ENCODE results near the gene CCDC70.
"Not testable (repeated sequence)": the region's sequence is repeated elsewhere in the genome, so short reads cannot be mapped to it uniquely, and the experiment has no call there.

CCDC70 gene

GRCh38 chr13:51861723-51862300 lies at the start of gene CCDC70:
TSS of gene CCDC70 (plus strand) at chr13:51861969. CDS start at chr13:51865412, 3,443 bp downstream.
- DNase-seq = no peak

DNA sequence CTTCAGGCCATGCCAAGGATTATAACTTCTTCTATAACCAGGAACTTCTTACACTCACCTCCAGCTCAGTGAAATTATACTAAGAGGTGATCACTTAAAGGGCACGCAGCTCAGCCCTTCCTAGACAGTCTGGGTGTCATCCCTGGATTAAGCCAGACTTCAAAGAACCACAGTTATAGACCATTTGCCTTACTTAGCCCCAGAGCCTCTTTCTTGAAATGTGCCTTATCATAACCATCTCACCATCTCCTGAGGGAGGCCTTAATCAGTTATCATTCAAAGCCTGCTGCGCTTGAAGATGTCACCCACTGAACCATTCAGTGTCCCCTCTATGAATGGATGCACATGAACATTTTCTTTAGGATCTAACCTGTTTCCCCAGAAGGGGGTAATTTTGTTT lies 47.7 kb upstream of the CCDC70 start:
- no peak for DNase-seq

DNA sequence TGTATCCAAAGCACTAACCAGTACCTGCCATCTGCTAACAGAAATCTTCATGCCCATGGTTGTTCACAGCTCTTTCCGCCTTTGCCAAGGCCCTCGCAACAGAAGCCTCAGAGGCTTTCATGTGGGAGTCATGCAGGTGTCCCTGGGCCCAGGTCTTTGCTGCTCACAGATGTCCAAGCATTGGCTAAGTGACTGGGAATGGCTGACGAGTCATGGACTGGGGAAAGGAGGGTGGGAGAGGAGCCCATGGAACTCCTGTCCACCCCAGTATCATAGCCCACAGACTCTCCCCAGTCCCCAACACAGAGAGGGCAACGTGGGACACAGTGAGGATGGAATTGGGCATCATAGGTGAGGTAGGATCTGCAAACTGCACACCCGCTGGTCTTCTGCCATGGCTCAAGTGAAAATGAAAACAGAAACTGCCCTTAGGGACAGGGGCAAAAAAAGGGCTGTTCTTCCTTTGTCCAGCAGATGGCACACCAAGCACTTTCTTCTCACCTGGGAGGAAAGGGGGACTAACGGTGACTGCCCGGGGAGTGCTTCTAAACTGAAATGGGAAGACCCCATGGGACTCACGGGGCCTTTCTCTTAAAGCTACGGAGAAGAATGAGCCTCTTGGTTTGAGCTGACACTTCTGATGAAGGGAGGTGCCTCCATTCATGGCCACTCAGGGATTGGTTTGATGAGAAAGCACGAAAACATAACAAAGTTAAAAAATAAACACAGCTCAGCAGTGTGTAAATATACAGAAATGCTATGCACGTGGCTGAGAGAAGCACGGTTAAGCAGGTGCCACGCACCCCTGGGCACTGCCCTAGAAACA lies 46.7 kb upstream of the CCDC70 start:
- peak; percentile 58 for DNase-seq

GRCh38 chr13:51815848-51816247 lies 45.9 kb upstream of the CCDC70 start:
- no peak for DNase-seq

- DNase-seq = no peak
These were observed 45.0 kb upstream of the CCDC70 start for GRCh38 chr13:51816604-51817249.

GRCh38 chr13:51817717-51818116 lies 44.1 kb upstream of the CCDC70 start:
- DNase-seq = no peak

DNA sequence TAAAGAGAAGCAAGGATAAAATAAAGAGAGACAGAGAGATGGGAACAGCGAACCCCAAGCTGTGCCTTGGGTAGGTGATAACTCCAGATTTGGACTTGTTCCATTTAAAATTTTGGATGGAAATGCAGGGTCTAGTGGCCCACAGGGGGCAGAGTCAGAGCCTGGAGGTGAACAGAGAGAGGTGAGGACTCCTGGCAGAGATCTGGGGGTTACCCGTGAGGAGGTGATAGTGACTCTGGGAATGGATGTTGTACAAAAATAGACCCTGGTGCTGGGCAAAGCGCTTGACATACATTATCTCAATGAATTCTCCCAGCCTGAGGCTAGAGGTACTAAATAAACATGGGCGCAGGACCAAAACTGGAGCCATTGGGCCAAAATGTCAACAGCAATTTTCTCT lies 43.5 kb upstream of the CCDC70 start:
- DNase-seq = no peak

- no peak for DNase-seq
These were observed 42.8 kb upstream of the CCDC70 start for GRCh38 chr13:51818781-51819511.

- DNase-seq = no peak
These were observed 42.2 kb upstream of the CCDC70 start for GRCh38 chr13:51819544-51819943.

DNA sequence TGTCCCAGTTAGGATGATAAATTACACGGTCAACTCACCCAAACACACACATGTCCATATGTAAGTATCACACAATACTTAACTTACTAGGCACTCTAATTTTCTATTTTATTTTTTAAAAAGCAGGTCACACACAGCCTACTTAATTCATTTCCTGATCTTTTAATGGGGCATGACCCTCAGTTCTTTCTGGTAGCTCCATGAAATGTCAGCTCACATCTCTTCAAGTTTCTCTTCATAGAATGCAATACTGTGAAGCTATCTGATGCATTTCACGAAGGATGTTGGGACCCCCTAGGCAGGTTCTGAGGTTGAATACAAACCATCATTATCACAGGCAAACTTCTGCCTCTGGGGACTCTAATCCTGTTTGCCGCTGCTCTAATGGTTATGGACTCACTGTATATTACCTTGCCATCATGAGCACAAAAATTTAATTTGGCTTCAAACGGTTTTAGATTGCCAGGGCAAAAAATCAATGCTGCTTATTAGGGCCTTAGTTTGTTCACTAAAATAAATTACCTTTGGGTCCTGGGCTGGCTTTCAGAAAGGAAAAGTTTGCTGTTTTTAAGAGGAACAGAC lies 41.7 kb upstream of the CCDC70 start:
- no peak for DNase-seq

GRCh38 chr13:51821606-51822005 lies 40.2 kb upstream of the CCDC70 start:
- DNase-seq = no peak

DNA sequence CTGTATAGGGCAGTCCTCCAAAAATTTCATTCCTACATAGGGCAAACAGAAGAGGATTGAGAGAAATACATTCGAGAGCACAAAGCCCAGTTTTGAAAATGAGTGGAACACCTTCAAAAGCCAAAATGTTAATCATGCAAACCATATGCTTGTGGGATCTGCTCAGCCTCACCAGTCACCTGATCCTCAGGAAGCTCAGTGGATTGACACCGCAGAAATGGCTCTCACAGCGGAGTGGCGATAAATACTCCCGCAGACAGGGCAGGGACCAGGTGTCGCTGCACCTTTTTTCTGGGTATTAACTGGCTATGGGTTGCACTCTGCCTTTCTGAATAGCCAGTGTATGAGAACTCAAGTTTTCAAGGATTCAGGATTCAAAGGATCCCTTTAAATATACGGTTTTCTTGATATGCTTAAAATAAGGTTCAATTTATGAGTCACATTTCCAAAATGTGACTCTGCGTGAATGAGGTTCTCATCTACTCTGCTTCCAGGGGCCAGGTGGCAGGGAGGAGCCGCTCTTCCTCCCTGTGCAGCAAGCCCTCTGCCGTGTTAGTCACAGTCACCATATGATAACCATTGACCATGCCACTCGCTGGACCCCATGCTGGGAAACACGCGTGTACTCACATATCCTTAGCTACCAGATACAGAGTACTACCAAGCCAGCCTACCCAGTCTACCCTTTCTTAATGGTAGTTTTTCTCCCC lies 39.5 kb upstream of the CCDC70 start:
- DNase-seq = no peak

DNA sequence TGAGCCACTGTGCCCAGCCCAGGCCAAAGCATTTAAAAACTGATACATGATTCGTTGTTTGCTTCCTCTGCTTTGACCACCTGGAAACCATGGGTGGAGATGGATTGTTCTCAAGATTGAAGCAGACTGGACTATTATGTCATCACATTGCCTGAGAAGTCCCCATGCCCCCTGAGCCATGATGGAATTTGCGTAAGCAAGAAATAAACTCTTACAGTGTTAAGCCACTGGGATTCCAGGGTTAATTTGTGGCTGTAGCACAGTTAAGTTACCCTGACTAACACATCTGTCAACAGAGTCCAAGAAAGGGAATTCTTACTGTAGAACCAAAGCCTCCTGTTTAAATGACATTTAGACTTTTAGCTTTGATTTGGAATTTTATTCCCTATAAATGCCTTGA lies 38.4 kb upstream of the CCDC70 start:
- no peak for DNase-seq

- DNase-seq = no peak
These were observed 37.9 kb upstream of the CCDC70 start for GRCh38 chr13:51823863-51824262.

- DNase-seq = not testable (repeated sequence)
These were observed 37.1 kb upstream of the CCDC70 start for GRCh38 chr13:51824712-51825111.

DNA sequence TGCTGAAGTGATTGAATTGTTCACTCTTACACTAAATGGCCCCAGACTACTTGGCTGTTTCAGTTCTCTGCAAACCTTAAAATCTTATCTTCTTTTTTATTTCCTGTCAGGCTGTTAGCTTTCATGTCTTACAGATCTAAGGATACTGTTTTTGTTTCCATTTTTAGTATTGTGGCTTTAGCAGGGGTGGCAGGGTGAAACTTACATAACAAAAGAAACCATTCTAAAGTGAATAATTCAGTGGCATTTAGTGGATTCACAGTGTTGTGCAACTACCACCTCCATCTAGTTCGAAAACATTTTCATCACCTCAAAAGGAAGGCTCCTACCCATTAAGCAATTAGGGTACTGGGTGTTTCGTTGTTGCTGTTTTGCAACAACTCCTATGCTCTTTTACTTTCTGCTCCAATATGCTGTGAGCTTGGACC lies 36.6 kb upstream of the CCDC70 start:
- no peak for DNase-seq

GRCh38 chr13:51825681-51826254 lies 36.0 kb upstream of the CCDC70 start:
- no peak for DNase-seq

DNA sequence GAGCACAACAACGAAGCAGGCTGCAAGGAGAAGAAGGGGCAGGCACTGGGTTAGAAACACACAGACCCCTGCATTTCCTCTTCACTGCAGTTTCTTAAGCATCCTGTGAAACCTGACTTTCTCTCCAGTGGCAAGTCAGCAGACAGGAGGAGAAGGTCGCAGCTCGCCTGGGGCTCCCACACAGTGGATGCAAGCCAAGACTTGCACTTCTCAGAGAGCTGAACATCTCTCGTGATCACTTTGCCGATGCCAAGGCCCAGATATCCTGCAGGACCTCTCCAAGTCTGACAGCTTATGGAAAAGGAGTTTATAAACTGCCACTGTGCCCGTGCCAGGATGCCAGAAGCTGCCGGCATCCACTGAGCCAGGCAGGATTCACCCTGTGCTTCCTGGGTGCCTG lies 35.2 kb upstream of the CCDC70 start:
- DNase-seq = no peak

DNA sequence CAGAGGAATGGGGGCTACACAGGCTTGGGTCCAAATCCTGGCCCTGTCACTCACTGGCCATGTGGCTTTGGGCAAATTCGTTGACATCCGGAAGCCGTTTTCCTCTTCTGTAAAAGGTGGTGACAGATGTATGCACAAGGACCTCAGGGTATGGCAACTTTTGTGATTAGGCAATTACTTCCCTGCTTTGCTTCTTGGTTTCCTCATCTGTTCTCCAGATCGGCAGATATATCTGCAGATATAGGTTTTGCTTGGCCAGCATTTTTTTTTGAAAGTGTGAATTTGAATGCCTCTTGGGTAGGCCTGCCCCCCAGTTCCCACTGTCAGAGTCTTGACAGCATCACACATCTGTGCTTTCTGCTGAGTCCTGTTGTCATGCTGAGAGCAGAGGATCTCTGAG lies 34.5 kb upstream of the CCDC70 start:
- no peak for DNase-seq

- DNase-seq = no peak
These were observed 32.8 kb upstream of the CCDC70 start for GRCh38 chr13:51828730-51829567.

DNA sequence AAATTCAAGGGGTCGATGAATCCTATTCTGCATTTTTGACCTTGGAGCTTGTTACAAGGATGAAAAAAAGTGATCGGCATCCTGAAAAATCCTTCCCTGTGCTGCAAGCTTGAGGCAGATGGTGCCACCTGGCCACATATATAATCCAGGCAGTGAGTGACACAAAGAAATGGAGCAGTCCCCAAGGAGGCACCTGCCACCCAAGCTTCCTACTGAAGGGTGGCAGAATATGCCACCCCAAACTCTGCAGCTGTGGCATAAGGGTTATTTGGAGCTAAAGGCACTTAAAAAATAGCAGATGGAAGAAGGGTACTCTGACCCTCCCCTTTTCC lies 32.2 kb upstream of the CCDC70 start:
- DNase-seq = no peak
